Stimulated activated naive B cell treated with anti-CD40 and anti-IgM and Interleukin-4, amounts not matched to agents 10 μg/mL and 1 μg/mL and 100 μg/mL, for 72 hours (primary cell): ENCODE results near the gene SRCIN1.

Source experiments
- ATAC-seq, 2 donors: fragments of 150-1000 bp; cut with Tn5 transposase; replicated peaks; 2 replicates each; pipeline ENCODE4 v1.10.0; 2021; ENCODE audit warnings: moderate library complexity in 1 of 2
- DNase-seq: peaks from one replicate; pipeline ENCODE4 v3.0.0; 2021
- H3K27ac Mint-ChIP-seq: one replicate; pipeline ENCODE4 v1.8.0; 2022; ENCODE audit warnings: mild to moderate bottlenecking, mixed read lengths
- H3K27me3 Mint-ChIP-seq, 2 donors: one replicate each; pipeline ENCODE4 v1.8.0; 2022; ENCODE audit warnings: mixed read lengths in 2 of 2
- H3K36me3 Mint-ChIP-seq, 2 donors: one replicate each; pipeline ENCODE4 v1.8.0; 2022; ENCODE audit warnings: mixed read lengths in 2 of 2, mild to moderate bottlenecking in 1 of 2
- H3K4me1 Mint-ChIP-seq, 2 donors: one replicate each; pipeline ENCODE4 v1.8.0; 2022; ENCODE audit warnings: mixed read lengths in 2 of 2, mild to moderate bottlenecking in 1 of 2
- H3K4me3 Mint-ChIP-seq, 2 donors: one replicate each; pipeline ENCODE4 v1.8.0; 2022; ENCODE audit warnings: mild to moderate bottlenecking in 2 of 2, mixed read lengths in 2 of 2, moderate library complexity in 1 of 2
- H3K9me3 Mint-ChIP-seq, 2 donors: one replicate each; pipeline ENCODE4 v1.8.0; 2022; ENCODE audit warnings: mixed read lengths in 2 of 2, mild to moderate bottlenecking in 1 of 2

Gene SRCIN1

GRCh38 chr17:38571833-38572668 is 33.7 kb downstream of the SRCIN1 start:
- Mint-ChIP-seq H3K27ac (peak overlapping the region; percentile 66), H3K36me3 (no peaks in the 10 kb centered on the region), H3K4me1 (peaks cover 19 to 22% of the 10 kb centered on the region in 2 donors), H3K27me3 (peaks cover 83 to 94% of the 10 kb centered on the region in 2 donors), H3K9me3 (no peaks in the 10 kb centered on the region), H3K4me3 (peak overlapping the region; percentile 54 to 58)
- DNase-seq (no peak), ATAC-seq (peak; percentile 57 to 61)

- ATAC-seq (no peak), DNase-seq (no peak)
- peaks cover 25 to 36% of the 10 kb centered on the region in 2 donors for H3K4me1 Mint-ChIP-seq
- H3K9me3 Mint-ChIP-seq, result no peaks in the 10 kb centered on the region
- no peak overlapping the region for H3K4me3 Mint-ChIP-seq
- H3K27ac Mint-ChIP-seq, result no peak overlapping the region
- H3K27me3 Mint-ChIP-seq, result peaks cover 83 to 92% of the 10 kb centered on the region in 2 donors
- H3K36me3 Mint-ChIP-seq, result no peaks in the 10 kb centered on the region
Measured at GRCh38 chr17:38569701-38570512, 35.8 kb downstream of the SRCIN1 start.

- Mint-ChIP-seq H3K27me3 (peaks cover 88 to 92% of the 10 kb centered on the region in 2 donors), H3K4me3 (no peak overlapping the region), H3K4me1 (peaks cover 27 to 42% of the 10 kb centered on the region in 2 donors), H3K9me3 (no peaks in the 10 kb centered on the region), H3K36me3 (no peaks in the 10 kb centered on the region), H3K27ac (no peak overlapping the region)
- DNase-seq, result no peak
- no peak for ATAC-seq
Measured at GRCh38 chr17:38568845-38569510, 36.8 kb downstream of the SRCIN1 start.

- Mint-ChIP-seq H3K9me3 (no peaks in the 10 kb centered on the region), H3K27ac (no peak overlapping the region), H3K4me1 (peaks cover 28 to 44% of the 10 kb centered on the region in 2 donors), H3K4me3 (no peak overlapping the region), H3K27me3 (peaks cover 88 to 92% of the 10 kb centered on the region in 2 donors), H3K36me3 (no peaks in the 10 kb centered on the region)
- ATAC-seq (no peak), DNase-seq (no peak)
Measured at GRCh38 chr17:38568274-38568673, 37.5 kb downstream of the SRCIN1 start.

- Mint-ChIP-seq H3K27ac (no peak overlapping the region), H3K27me3 (peaks cover 93 to 98% of the 10 kb centered on the region in 2 donors), H3K4me1 (peaks cover 34 to 51% of the 10 kb centered on the region in 2 donors), H3K4me3 (no peak overlapping the region), H3K9me3 (no peaks in the 10 kb centered on the region), H3K36me3 (no peaks in the 10 kb centered on the region)
- DNase-seq, result no peak
- no peak for ATAC-seq
Measured at GRCh38 chr17:38567350-38567749, 38.4 kb downstream of the SRCIN1 start.

- peaks cover 31 to 48% of the 10 kb centered on the region in 2 donors for H3K4me1 Mint-ChIP-seq
- no peaks in the 10 kb centered on the region for H3K9me3 Mint-ChIP-seq
- no peaks in the 10 kb centered on the region for H3K36me3 Mint-ChIP-seq
- DNase-seq, result no peak
- H3K27me3 Mint-ChIP-seq, result peaks cover 91 to 95% of the 10 kb centered on the region in 2 donors
- no peak overlapping the region for H3K4me3 Mint-ChIP-seq
- H3K27ac Mint-ChIP-seq, result peak overlapping the region; percentile 68
- no peak for ATAC-seq
Measured at GRCh38 chr17:38566666-38567031, 39.1 kb downstream of the SRCIN1 start.

- Mint-ChIP-seq H3K36me3 (no peaks in the 10 kb centered on the region), H3K27me3 (peaks cover 85 to 94% of the 10 kb centered on the region in 2 donors), H3K27ac (no peak overlapping the region), H3K4me1 (peaks cover 25 to 47% of the 10 kb centered on the region in 2 donors), H3K9me3 (no peaks in the 10 kb centered on the region), H3K4me3 (no peak overlapping the region)
- no peak for ATAC-seq
- no peak for DNase-seq
Measured at GRCh38 chr17:38565853-38566665, 39.7 kb downstream of the SRCIN1 start.

GRCh38 chr17:38564869-38565268 is 40.9 kb downstream of the SRCIN1 start:
- ATAC-seq, result no peak
- H3K4me1 Mint-ChIP-seq, result peaks cover 31 to 56% of the 10 kb centered on the region in 2 donors
- H3K4me3 Mint-ChIP-seq, result no peak overlapping the region
- no peak overlapping the region for H3K27ac Mint-ChIP-seq
- DNase-seq, result no peak
- H3K36me3 Mint-ChIP-seq, result no peaks in the 10 kb centered on the region
- peaks cover 80 to 89% of the 10 kb centered on the region in 2 donors for H3K27me3 Mint-ChIP-seq
- no peaks in the 10 kb centered on the region for H3K9me3 Mint-ChIP-seq

- ATAC-seq, result no peak
- Mint-ChIP-seq H3K36me3 (no peaks in the 10 kb centered on the region), H3K9me3 (no peaks in the 10 kb centered on the region), H3K4me3 (peak overlapping the region in 1 of 2 donors; percentile 19), H3K27me3 (peaks cover 75 to 84% of the 10 kb centered on the region in 2 donors), H3K27ac (no peak overlapping the region), H3K4me1 (peaks cover 31 to 62% of the 10 kb centered on the region in 2 donors)
- DNase-seq, result no peak
Measured at GRCh38 chr17:38564254-38564837, 41.4 kb downstream of the SRCIN1 start.

- Mint-ChIP-seq H3K4me1 (peaks cover 38 to 69% of the 10 kb centered on the region in 2 donors), H3K4me3 (peak overlapping the region; percentile 19 to 62), H3K36me3 (no peaks in the 10 kb centered on the region), H3K9me3 (no peaks in the 10 kb centered on the region), H3K27ac (no peak overlapping the region), H3K27me3 (peaks cover 68 to 77% of the 10 kb centered on the region in 2 donors)
- DNase-seq, result no peak
- ATAC-seq, result no peak
Measured at GRCh38 chr17:38563362-38564253, 42.1 kb downstream of the SRCIN1 start.

- DNase-seq (no peak), ATAC-seq (no peak)
- Mint-ChIP-seq H3K4me1 (peaks cover 43 to 76% of the 10 kb centered on the region in 2 donors), H3K27ac (peak overlapping the region; percentile 75), H3K27me3 (peaks cover 61 to 70% of the 10 kb centered on the region in 2 donors), H3K9me3 (no peaks in the 10 kb centered on the region), H3K36me3 (no peaks in the 10 kb centered on the region), H3K4me3 (no peak overlapping the region)
Measured at GRCh38 chr17:38562903-38563302, 42.8 kb downstream of the SRCIN1 start.

GRCh38 chr17:38562215-38562569 is 43.6 kb downstream of the SRCIN1 start:
- H3K9me3 Mint-ChIP-seq, result no peaks in the 10 kb centered on the region
- peak overlapping the region; percentile 86 for H3K27ac Mint-ChIP-seq
- H3K4me1 Mint-ChIP-seq, result peaks cover 43 to 76% of the 10 kb centered on the region in 2 donors
- H3K36me3 Mint-ChIP-seq, result no peaks in the 10 kb centered on the region
- peaks cover 55 to 63% of the 10 kb centered on the region in 2 donors for H3K27me3 Mint-ChIP-seq
- H3K4me3 Mint-ChIP-seq, result peak overlapping the region in 1 of 2 donors; percentile 32
- ATAC-seq (no peak), DNase-seq (no peak)
